HG02973 (cell line): ENCODE data around the gene BEND4.
A peak's percentile ranks its signal among the peaks of the same experiment; 100 is the strongest.

ENCODE experiments used
- ATAC-seq: cut with Tn5 transposase; IDR thresholded peaks from one replicate; pipeline ENCODE4 v1.9.1; 2021; ENCODE audit warnings: moderate library complexity; ENCODE audit not compliant: unreplicated experiment

The BEND4 gene

DNA sequence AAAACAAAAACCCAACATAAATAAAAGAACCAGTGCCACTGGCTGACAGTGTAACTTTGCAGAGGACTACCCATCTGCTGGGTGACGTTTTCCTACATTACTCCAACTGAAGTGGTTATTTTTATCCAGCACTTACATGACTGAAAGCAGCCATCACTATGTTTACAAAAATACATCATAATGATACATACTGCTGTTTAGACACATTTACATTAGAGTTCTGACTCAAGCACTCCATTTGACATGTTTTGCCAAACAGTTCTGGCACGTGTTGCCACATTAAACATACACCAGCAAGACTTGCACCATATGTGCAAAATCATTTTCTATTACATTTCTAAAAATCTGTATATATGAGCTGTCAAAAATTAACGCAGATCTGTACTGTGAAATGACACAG is 39.6 kb downstream of the BEND4 start:
- ATAC-seq = no peak

DNA sequence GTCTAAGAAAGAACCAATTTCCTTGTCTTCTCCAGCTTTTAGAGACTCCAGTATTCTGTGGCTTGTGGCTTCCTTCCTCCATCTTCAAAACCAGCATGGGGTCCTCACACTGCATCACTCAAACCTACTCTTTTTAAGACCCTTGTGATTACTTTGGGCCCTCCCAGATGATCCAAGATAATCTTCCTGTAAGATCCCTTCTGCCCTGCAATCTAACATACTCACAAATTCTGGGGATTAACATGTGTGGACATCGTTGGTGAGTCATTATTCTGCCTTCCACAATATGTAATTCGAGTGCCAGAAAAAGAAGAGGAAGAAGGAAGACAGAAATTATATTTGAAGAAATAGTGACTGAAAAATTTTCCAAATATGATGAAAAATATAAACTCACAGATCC is 47.9 kb downstream of the BEND4 start:
- no peak for ATAC-seq

DNA sequence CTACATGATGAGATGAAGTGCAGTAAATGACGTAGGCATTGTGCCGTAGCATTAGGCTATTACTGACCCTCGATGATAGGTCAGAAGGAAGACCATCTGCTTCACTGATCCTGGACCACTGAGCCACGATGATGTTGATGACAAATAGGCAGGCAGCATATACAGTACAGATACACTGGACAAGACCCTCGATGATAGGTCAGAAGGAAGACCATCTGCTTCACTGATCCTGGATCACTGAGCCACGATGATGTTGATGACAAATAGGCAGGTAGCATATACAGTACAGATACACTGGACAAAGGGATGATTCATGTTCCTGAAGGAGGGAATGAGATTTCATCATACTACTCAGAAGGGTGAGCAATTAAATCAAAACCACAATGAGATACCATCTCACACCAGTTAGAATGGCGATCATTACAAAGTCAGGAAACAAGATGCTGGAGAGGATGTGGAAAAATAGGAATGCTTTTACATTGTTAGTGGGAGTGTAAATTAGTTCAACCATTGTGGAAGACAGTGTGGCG is 50.9 kb downstream of the BEND4 start:
- no peak for ATAC-seq

DNA sequence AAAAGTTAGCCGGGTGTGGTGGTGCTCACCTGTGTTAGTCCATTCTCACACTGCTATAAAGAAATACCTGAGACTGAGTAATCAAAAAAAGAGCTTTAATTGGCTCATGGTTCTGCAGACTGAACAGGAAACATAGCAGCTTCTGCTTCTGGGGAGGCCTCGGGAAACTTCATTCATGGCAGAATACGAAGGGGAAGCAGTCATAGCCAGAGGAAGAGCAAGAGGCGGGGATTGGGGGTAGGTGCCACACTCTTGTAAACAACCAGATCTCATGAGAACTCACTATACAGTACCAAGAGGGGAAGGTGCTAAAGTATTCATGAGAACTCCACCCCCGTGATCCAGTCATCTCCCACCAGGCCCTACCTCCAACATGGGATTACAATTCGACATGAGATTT is 64.1 kb downstream of the BEND4 start:
- ATAC-seq = no peak

DNA sequence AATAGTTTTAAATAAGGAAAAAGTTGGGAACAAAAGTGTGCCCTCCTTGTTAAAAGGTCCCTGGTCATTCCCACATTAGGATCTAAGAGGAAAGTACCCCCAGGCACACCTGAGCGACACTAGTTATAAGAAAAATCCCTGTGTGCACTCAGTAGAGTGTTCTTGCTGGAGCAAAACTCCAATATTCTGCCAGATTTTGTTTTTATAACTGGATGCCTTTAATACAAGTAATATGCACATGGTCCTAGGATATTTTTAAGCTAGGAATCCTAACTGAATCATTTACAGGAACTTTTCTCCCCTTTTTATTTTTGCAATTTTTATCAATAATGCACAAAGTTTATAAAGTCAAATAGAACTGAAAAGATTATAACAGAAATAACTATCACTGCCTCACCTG is 68.6 kb downstream of the BEND4 start:
- ATAC-seq = no peak

DNA sequence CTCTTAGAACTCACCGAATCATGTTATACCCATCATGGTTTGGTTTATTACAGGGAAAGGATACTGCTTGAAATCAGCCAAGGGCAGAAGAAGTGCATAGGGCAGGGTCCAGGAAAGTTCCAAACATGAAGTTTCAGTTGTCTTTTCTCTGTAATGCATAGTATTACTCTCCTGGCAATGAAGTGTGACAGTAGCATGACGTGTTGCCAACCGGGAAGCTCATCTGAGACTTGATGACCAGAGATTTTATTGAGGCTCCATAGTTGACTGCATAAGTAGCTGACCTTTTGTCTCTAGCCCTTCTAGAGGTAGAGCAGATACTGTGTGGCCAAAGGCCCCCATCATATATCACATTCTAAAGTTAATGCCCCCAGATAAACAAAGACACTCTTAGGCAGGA is 72.1 kb downstream of the BEND4 start:
- ATAC-seq = no peak

DNA sequence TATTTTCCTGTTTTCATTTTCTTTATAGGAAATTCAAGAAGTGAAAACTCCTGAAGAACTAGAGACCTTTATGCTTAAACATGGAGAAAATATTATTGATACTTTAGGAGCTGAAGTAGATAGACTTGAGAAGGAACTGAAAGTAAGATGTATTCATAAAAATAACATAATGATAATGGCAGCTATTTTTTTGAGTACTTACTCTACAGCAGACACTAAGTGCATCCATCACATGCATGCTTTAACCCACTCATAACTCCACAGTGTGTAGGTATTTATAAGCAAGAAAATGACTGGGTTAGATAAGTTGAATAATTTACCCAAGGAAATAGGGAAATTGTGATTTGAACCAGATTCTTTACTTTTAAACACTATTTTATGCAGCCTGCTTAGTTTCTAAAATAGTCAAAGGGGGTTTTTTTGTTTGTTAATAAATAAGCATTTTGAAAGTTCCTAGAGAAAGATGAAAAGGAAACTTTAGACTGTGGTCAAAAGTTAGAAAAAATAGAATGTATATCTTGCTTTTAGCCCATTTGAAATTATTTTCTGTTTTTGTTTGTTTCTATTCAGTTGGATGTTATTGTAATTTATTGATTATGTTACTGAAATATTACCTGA is 74.2 kb downstream of the BEND4 start:
- peak; percentile 91 for ATAC-seq

DNA sequence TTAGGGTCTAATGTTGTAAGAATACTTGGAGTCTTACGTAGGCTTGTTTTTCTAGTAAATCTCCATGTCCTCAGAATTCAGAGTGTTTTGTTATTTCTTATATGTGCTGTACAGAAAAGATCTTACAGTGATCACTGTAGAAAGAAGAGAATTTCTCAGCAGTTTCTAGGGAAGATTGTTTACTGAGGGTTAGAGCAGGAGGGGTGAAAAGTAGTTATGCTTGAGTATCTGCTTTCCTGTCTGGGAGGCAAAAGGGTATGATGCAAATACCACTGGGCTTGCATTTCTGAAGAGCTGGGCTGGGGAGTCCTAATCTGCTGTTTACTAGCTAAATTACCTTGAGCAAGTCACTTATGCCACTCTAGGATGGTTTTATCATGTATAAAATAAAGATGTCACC is 78.2 kb downstream of the BEND4 start:
- no peak for ATAC-seq

DNA sequence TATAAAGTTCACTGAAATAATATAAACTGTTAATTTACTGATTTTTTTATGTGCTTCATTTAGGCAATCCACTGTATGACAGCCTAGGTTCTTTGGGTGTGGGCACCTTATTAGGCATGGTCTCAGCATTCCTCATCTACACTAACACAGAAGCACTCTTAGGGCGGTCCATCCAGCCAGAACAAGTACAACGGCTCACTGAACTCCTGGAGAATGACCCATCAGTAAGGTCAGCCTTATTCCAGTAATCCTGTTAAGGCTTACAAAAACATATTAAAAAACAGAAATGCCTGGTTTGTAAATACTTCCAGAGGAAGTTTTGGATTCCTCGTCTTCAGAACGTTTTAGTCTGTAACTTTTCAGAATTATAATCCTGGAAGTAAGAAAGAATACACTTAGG is 82.0 kb downstream of the BEND4 start:
- ATAC-seq = no peak

DNA sequence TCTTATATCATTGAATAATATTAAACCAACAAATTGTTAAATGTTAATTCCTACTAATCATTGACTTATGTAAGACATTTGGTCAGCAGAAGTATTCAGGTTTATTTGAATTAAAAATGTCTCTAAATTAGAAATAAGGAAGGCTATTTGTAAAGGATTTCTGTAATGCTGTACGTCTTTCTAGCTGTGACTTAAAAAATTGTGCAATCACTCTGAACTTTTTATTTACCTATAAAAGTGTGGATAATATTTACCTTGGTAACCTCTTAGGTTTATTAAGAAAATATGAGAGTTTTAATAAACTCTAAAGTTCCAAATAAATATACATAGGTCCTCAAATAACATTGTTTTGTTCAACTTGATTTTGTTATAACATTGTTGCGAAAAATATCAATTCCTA is 85.2 kb downstream of the BEND4 start:
- ATAC-seq = no peak

DNA sequence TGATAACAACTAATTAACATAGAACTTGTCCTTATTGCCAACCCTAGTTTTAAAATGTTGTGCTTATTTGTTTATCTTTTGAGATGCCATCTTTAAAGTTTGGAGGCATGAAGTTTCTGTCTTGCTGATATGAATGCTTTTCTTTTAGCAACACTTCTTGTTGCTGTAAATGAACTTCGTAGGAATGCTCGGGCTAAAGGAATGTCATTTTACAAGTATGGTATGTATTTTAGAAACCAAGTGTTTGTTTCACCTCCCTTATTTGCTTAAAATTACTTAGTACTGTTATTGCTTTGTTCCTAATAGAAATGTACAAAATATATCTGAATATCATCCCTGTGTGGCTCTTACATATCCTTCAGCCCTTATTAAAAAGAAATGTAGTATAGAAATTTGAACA is 86.1 kb downstream of the BEND4 start:
- no peak for ATAC-seq
